Body of pancreas (tissue), 4 donors: Measurements from ENCODE around the gene MYL6B.

Experiments used
- POLR2A ChIP-seq, 3 donors: fragments of 450-650 bp; IDR thresholded peaks; one replicate each; pipeline ENCODE4 v1.6.1; 2016; ENCODE audit warnings: antibody characterized with exemption in 3 of 3, mild to moderate bottlenecking in 2 of 3
- TF ChIP-seq, protein P1 (sequence below), 7 experiments: fragments of 450-650 bp in 4 of 7; fragments of 200-600 bp in 3 of 7; sonication (generic) in 3 of 7; IDR thresholded peaks; one replicate each; pipeline ENCODE4 v1.5.1; 2016 to 2019; ENCODE audit warnings: antibody characterized with exemption in 7 of 7

DNA sequence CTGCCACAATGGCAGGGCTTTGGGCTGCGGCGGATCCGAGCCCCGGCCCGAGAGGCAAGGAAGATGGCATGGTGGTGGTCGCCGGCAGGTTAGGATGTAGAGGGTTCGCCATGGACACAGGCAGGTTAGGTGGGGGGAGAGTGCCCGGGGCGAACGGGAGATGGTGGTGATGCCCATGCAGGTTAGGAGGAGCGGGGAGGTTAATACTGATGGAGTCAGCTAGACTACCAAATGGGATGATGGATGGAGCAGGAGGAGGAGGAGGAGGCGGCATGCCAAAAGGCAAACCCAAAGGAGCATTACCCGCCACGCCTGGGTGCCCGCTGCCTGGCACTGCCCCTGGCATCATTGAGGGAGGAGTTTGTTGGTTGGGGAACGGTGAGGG is 11.9 kb downstream of the MYL6B start:
- TF ChIP-seq, protein P1, sequence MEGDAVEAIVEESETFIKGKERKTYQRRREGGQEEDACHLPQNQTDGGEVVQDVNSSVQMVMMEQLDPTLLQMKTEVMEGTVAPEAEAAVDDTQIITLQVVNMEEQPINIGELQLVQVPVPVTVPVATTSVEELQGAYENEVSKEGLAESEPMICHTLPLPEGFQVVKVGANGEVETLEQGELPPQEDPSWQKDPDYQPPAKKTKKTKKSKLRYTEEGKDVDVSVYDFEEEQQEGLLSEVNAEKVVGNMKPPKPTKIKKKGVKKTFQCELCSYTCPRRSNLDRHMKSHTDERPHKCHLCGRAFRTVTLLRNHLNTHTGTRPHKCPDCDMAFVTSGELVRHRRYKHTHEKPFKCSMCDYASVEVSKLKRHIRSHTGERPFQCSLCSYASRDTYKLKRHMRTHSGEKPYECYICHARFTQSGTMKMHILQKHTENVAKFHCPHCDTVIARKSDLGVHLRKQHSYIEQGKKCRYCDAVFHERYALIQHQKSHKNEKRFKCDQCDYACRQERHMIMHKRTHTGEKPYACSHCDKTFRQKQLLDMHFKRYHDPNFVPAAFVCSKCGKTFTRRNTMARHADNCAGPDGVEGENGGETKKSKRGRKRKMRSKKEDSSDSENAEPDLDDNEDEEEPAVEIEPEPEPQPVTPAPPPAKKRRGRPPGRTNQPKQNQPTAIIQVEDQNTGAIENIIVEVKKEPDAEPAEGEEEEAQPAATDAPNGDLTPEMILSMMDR (IDR thresholded peaks at IDR 0.05): no peak
- TF ChIP-seq POLR2A (IDR thresholded peaks at IDR 0.05): no peak
